ENCODE measurements around the gene ICOSLG.
"Not testable (repeated sequence)": the region's sequence is repeated elsewhere in the genome, so short reads cannot be mapped to it uniquely, and the experiment has no call there.

- not testable (repeated sequence) for TF ChIP-seq POLR2A, EP300, CTCF, POLR2AphosphoS5 (IDR thresholded peaks at IDR 0.05)
Measured at GRCh38 chr21:44211978-44212377, 28.8 kb downstream of the ICOSLG start.
